H1 (cell line): ENCODE results near the gene BICD1. TPM values are rescaled to one million over a fixed set of nuclear protein-coding genes. Genes with fewer than 3 reads are reported as not detected.

Source experiments
- CTCF ChIA-PET: fragments of 300-600 bp; sonication (Branson Sonifier 250); formaldehyde crosslinking; loops from one replicate; lab custom pipeline; 2021; ENCODE audit not compliant: partially characterized antibody; lab: Charles Lee
- POLR2A ChIA-PET: fragments of 300-600 bp; sonication (Branson Sonifier 250); formaldehyde crosslinking; loops from one replicate; lab custom pipeline; 2021; ENCODE audit warnings: inconsistent platforms; ENCODE audit not compliant: partially characterized antibody; lab: Charles Lee
- DNase-seq, 2 experiments: peaks; one replicate each; pipeline versions ENCODE4 v3.0.0 to v3.0.0-alpha.2; 2010 to 2022; ENCODE audit warnings: low spot score in 2 of 2, low read depth in 1 of 2, mixed read lengths in 1 of 2
- FAIRE-seq: peaks from 2 replicates; lab custom pipeline; 2011; peaks lifted over from hg19 to GRCh38; lab: Jason Lieb, UNC
- H2AFZ ChIP-seq: 2 replicates; pipeline ENCODE4 v1.8.1; 2012; ENCODE audit warnings: low read length, inconsistent platforms
- H2AK5ac ChIP-seq: 2 replicates; pipeline ENCODE4 v1.6.1; 2013; ENCODE audit warnings: low read depth, low read length
- H2BK120ac ChIP-seq: replicated peaks from 2 replicates; pipeline ENCODE3; 2013; ENCODE audit warnings: low read depth, low read length, inconsistent platforms
- H2BK12ac ChIP-seq: 2 replicates; pipeline ENCODE4 v1.6.1; 2013; ENCODE audit warnings: low read depth, low read length
- H2BK15ac ChIP-seq: 2 replicates; pipeline ENCODE4 v1.6.1; 2013; ENCODE audit warnings: low read length
- H2BK20ac ChIP-seq: 2 replicates; pipeline ENCODE4 v1.6.1; 2013; ENCODE audit warnings: low read length
- H2BK5ac ChIP-seq: 2 replicates; pipeline ENCODE4 v1.6.1; 2013; ENCODE audit warnings: low read depth, low read length
- H3K14ac ChIP-seq: 2 replicates; pipeline ENCODE4 v1.6.1; 2013; ENCODE audit warnings: inconsistent platforms; ENCODE audit not compliant: insufficient read length
- H3K18ac ChIP-seq: 2 replicates; pipeline ENCODE4 v1.6.1; 2013; ENCODE audit warnings: low read length; ENCODE audit errors: extremely low read depth
- H3K23ac ChIP-seq: 2 replicates; pipeline ENCODE4 v1.6.1; 2013; ENCODE audit warnings: inconsistent platforms; ENCODE audit not compliant: insufficient read length
- H3K23me2 ChIP-seq: 2 replicates; pipeline ENCODE4 v1.6.1; 2013; ENCODE audit warnings: low read depth, low read length
- H3K27ac ChIP-seq: 2 replicates; pipeline ENCODE4 v1.6.1; 2011; ENCODE audit warnings: low read depth, low read length, inconsistent platforms
- H3K27me3 ChIP-seq, 4 experiments: replicated peaks in 1 of 4; 1 replicate in 1 of 4; 2 replicates in 3 of 4; pipeline versions ENCODE4 v1.6.1 to v1.8.1; 2011 to 2013; ENCODE audit warnings: low read length in 3 of 4, mild to moderate bottlenecking in 3 of 4, inconsistent platforms in 2 of 4, mixed read lengths in 2 of 4, moderate library complexity in 1 of 4; ENCODE audit not compliant: control insufficient read depth in 3 of 4, insufficient read depth in 3 of 4; ENCODE audit errors: extremely low read depth in 1 of 4
- H3K36me3 ChIP-seq, 4 experiments: 2 replicates each; pipeline versions ENCODE4 v1.6.1 to v1.8.1; 2011 to 2013; ENCODE audit warnings: mild to moderate bottlenecking in 4 of 4, low read length in 3 of 4, moderate library complexity in 2 of 4, control low read depth in 1 of 4, inconsistent platforms in 1 of 4; ENCODE audit not compliant: insufficient read depth in 4 of 4, control insufficient read depth in 2 of 4
- H3K4ac ChIP-seq: replicated peaks from 2 replicates; pipeline ENCODE3; 2013; ENCODE audit warnings: low read length, low read depth, mixed read lengths, inconsistent platforms; ENCODE audit not compliant: insufficient read length
- H3K4me1 ChIP-seq, 4 experiments: replicated peaks in 1 of 4; 1 replicate in 1 of 4; 2 replicates in 3 of 4; pipeline versions ENCODE4 v1.6.1 to v1.8.1; 2011 to 2013; ENCODE audit warnings: low read length in 3 of 4, inconsistent platforms in 2 of 4, mixed read lengths in 1 of 4; ENCODE audit not compliant: insufficient read depth in 4 of 4, control insufficient read depth in 3 of 4
- H3K4me2 ChIP-seq, 2 experiments: 2 replicates each; pipeline versions ENCODE4 v1.6.1 to v1.8.1; 2011 to 2013; ENCODE audit warnings: low read depth in 2 of 2, low read length in 2 of 2, control low read depth in 1 of 2, inconsistent platforms in 1 of 2, mild to moderate bottlenecking in 1 of 2; ENCODE audit not compliant: insufficient read depth in 1 of 2
- H3K4me3 ChIP-seq, 4 experiments: fragments of 200-600, 300-600 bp in 1 of 4; sonication (generic), shearing (Covaris generic), sonication (Bioruptor Twin) in 1 of 4; 2 replicates each; pipeline versions ENCODE4 v1.5.1 to v1.8.1; 2011 to 2016; ENCODE audit warnings: low read length in 4 of 4, low read depth in 3 of 4, control low read depth in 2 of 4, inconsistent platforms in 2 of 4, mild to moderate bottlenecking in 2 of 4, mixed read lengths in 1 of 4, moderate library complexity in 1 of 4; ENCODE audit not compliant: insufficient read depth in 2 of 4; ENCODE audit errors: extremely low read depth in 1 of 4
- H3K56ac ChIP-seq: replicated peaks from 2 replicates; pipeline ENCODE3; 2013; ENCODE audit warnings: low read depth, mild to moderate bottlenecking, mixed read lengths, low read length, inconsistent platforms; ENCODE audit not compliant: insufficient read length
- H3K79me1 ChIP-seq: 2 replicates; pipeline ENCODE4 v1.6.1; 2013; ENCODE audit warnings: low read depth, low read length, control low read depth
- H3K79me2 ChIP-seq, 2 experiments: 2 replicates each; pipeline versions ENCODE4 v1.6.1 to v1.8.1; 2012 to 2013; ENCODE audit warnings: low read length in 2 of 2, mild to moderate bottlenecking in 2 of 2, inconsistent platforms in 1 of 2; ENCODE audit not compliant: insufficient read depth in 2 of 2, control insufficient read depth in 1 of 2
- H3K9ac ChIP-seq, 4 experiments: replicated peaks in 1 of 4; 1 replicate in 1 of 4; 2 replicates in 3 of 4; pipeline versions ENCODE4 v1.6.1 to v1.8.1; 2011 to 2013; ENCODE audit warnings: low read depth in 3 of 4, low read length in 3 of 4, control low read depth in 2 of 4, mild to moderate bottlenecking in 2 of 4, moderate library complexity in 2 of 4, inconsistent platforms in 1 of 4; ENCODE audit errors: extremely low read depth in 1 of 4
- H3K9me3 ChIP-seq, 2 experiments: 2 replicates each; pipeline versions ENCODE4 v1.6.1 to v1.8.1; 2012 to 2013; ENCODE audit warnings: mild to moderate bottlenecking in 2 of 2, moderate library complexity in 2 of 2, control low read depth in 1 of 2, inconsistent platforms in 1 of 2, low read depth in 1 of 2, low read length in 1 of 2, mixed read lengths in 1 of 2; ENCODE audit not compliant: insufficient read depth in 2 of 2
- H4K20me1 ChIP-seq, 2 experiments: replicated peaks in 1 of 2; 2 replicates each; pipeline versions ENCODE3 to v1.8.1; 2011 to 2013; ENCODE audit warnings: inconsistent platforms in 2 of 2, low read length in 2 of 2, mild to moderate bottlenecking in 1 of 2; ENCODE audit not compliant: insufficient read depth in 2 of 2, control insufficient read depth in 1 of 2
- H4K5ac ChIP-seq: 2 replicates; pipeline ENCODE4 v1.6.1; 2013; ENCODE audit warnings: low read length, low read depth, mixed read lengths, inconsistent platforms; ENCODE audit not compliant: insufficient read length
- H4K8ac ChIP-seq: 2 replicates; pipeline ENCODE4 v1.8.0; 2013; ENCODE audit warnings: mild to moderate bottlenecking, moderate library complexity, low read length, inconsistent platforms; ENCODE audit not compliant: insufficient read depth; ENCODE audit errors: extremely low read depth
- H4K91ac ChIP-seq: replicated peaks from 2 replicates; pipeline ENCODE3; 2013; ENCODE audit warnings: low read length, mixed read lengths, inconsistent platforms; ENCODE audit not compliant: insufficient read length
- ASH2L ChIP-seq: fragments of 200-600, 300-600 bp; sonication (generic); IDR thresholded peaks from one replicate; pipeline ENCODE4 v1.7.1; 2017; ENCODE audit warnings: low read length
- BCL11A ChIP-seq, 2 experiments: IDR thresholded peaks; one replicate each; pipeline ENCODE4 v1.6.1; 2011; ENCODE audit warnings: low read depth in 2 of 2, low read length in 2 of 2, mild to moderate bottlenecking in 2 of 2
- CBX5 ChIP-seq: fragments of 300-800, 300-1000 bp; sonication (generic); IDR thresholded peaks from 2 replicates; pipeline ENCODE4 v1.7.1; 2016; ENCODE audit warnings: antibody characterized with exemption, low read length, low read depth
- CHD2 ChIP-seq: IDR thresholded peaks from 2 replicates; pipeline ENCODE4 v1.6.1; 2012; ENCODE audit warnings: low read length, improper control_type of control experiment
- EGR1 ChIP-seq: IDR thresholded peaks from 2 replicates; pipeline ENCODE4 v1.6.1; 2011; ENCODE audit warnings: low read depth, low read length, borderline replicate concordance
- HDAC6 ChIP-seq: IDR thresholded peaks from one replicate; pipeline ENCODE4 v1.7.1; 2012; ENCODE audit warnings: low read depth, mild to moderate bottlenecking, inconsistent platforms, low read length, moderate library complexity
- PHF8 ChIP-seq: fragments of 200-600 bp; sonication (generic); conservative IDR thresholded peaks from 2 replicates; pipeline ENCODE4 v1.7.1; 2012; ENCODE audit warnings: low read depth, mild to moderate bottlenecking, inconsistent platforms, low read length, moderate library complexity
- POLR2A ChIP-seq, 2 experiments: IDR thresholded peaks; 1 replicate in 1 of 2; 2 replicates in 1 of 2; pipeline ENCODE4 v1.6.1; 2011; ENCODE audit warnings: low read depth in 2 of 2, low read length in 2 of 2, mild to moderate bottlenecking in 2 of 2; ENCODE audit errors: control extremely low read depth in 1 of 2
- POU5F1 ChIP-seq: IDR thresholded peaks from 2 replicates; pipeline ENCODE4 v1.6.1; 2011; ENCODE audit warnings: low read depth, mild to moderate bottlenecking, low read length, moderate library complexity
- RNF2 ChIP-seq: fragments of 200-900, 300-1000 bp; sonication (generic); IDR thresholded peaks from 2 replicates; pipeline ENCODE4 v1.7.1; 2016; ENCODE audit warnings: borderline replicate concordance, low read depth, mild to moderate bottlenecking, antibody characterized with exemption, low read length; ENCODE audit not compliant: poor library complexity, severe bottlenecking; ENCODE audit errors: missing control alignments
- TAF1 ChIP-seq: IDR thresholded peaks from 2 replicates; pipeline ENCODE4 v1.6.1; 2011; ENCODE audit warnings: mild to moderate bottlenecking, low read depth, low read length
- YY1 ChIP-seq: IDR thresholded peaks from 2 replicates; pipeline ENCODE4 v1.6.1; 2011; ENCODE audit warnings: low read depth, mild to moderate bottlenecking, low read length
- WGBS, 2 experiments: shearing (Covaris generic) in 1 of 2; methylation state at CpG; one replicate each; pipeline versions ENCODE4 v1.1.6 to v1.1.7; 2013 to 2015; ENCODE audit warnings: low lambda C conversion rate in 2 of 2, mixed read lengths in 2 of 2, inconsistent platforms in 1 of 2, low coverage in 1 of 2, missing lambda C conversion rate in 1 of 2; ENCODE audit not compliant: insufficient replicate concordance in 2 of 2, insufficient coverage in 1 of 2, insufficient read length in 1 of 2; ENCODE audit errors: extremely low coverage in 1 of 2, missing lambda C conversion rate in 1 of 2; 5-methylcytosine and 5-hydroxymethylcytosine counted together
- polyA plus RNA-seq, 7 experiments: library from polyadenylated mRNA; depleted of rRNA in 3 of 7; stranded (reverse) in 5 of 7; unstranded in 2 of 7; fragments of >200 nt in 5 of 7; fragments of 200-250 nt in 2 of 7; gene quantifications; 1 replicate in 5 of 7; 2 replicates in 1 of 7; 4 replicates in 1 of 7; pipeline versions ENCODE4 v1.2.1 to v1.2.3, GENCODE V29; 2011 to 2013; ENCODE audit warnings: missing spikeins in 2 of 7, mixed read lengths in 2 of 7
- total RNA-seq: library from RNA; stranded (reverse); fragmentation: NEBNext Ultra II Directional; extraction: Animal tissue kit (Norgen Biotek cat#: 25700); gene quantifications from 2 replicates; pipeline ENCODE4 v1.2.1, GENCODE V29; 2021
- TF ChIP-seq, protein P1 (sequence below): IDR thresholded peaks from 2 replicates; pipeline ENCODE4 v1.6.1; 2012; ENCODE audit warnings: inconsistent platforms

BICD1 gene
- total and polyA plus RNA-seq, 2 of the 8 experiments (the other 6 are each of a cell fraction or from before 2014, with no cell fraction given) = 34.1 to 58.4 TPM

DNA sequence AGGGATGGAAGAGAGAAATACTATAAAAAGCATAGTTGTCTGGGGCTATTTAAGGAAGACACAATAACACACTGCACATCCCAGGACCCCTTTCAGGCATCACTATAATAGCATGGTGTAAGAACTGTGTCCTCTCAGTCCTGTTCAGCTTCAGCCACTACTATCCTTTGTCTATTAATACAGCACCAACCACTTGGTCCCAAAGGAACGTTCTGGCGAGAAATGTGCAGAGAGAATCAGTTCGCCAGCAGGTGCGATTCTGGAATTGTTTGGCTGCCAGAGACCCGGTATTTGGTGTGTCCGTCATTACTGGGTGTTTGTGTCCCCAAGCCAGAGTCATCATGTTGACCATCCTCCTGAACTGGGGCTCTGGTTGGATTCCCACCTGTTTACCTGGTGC is 52.7 kb downstream of the BICD1 start:
- H4K8ac ChIP-seq = no peak overlapping the region; the same call in 1 of the 2 replicates
- no peak overlapping the region for H3K56ac ChIP-seq
- H3K23ac ChIP-seq = no peak overlapping the region
- H3K9ac ChIP-seq = no peak overlapping the region
- 98% methylated on average over 6 of the region's 6 CpGs; no CpG with 5 or more reads in 1 of the 2 experiments for WGBS, 2 experiments
- no peak overlapping the region for H3K27ac ChIP-seq
- H2AFZ ChIP-seq = no peak overlapping the region
- no peak overlapping the region for H2BK5ac ChIP-seq
- no peak overlapping the region for H3K4me2 ChIP-seq
- FAIRE-seq = no peak
- H3K79me1 ChIP-seq = peaks cover 7% of the 10 kb centered on the region; the same call in 1 of the 2 replicates
- no peak overlapping the region for H2BK12ac ChIP-seq
- no peaks in the 10 kb centered on the region for H3K9me3 ChIP-seq
- no peak overlapping the region for H4K91ac ChIP-seq
- peaks cover 0 to 46% of the 10 kb centered on the region in 2 experiments; a peak in 2 of 4 replicates for H3K79me2 ChIP-seq
- no peak overlapping the region for H3K18ac ChIP-seq
- H4K20me1 ChIP-seq = peaks cover 0 to 4% of the 10 kb centered on the region in 2 experiments
- no peak overlapping the region for H3K14ac ChIP-seq
- no peak overlapping the region for H4K5ac ChIP-seq
- CTCF ChIA-PET = no interaction called here
- no peaks in the 10 kb centered on the region for H3K27me3 ChIP-seq
- no peak overlapping the region for H2AK5ac ChIP-seq
- no peaks in the 10 kb centered on the region for H3K23me2 ChIP-seq
- DNase-seq = no peak
- H3K36me3 ChIP-seq = peaks cover 0 to 6% (median 0%) of the 10 kb centered on the region in 4 experiments; a peak in 3 of 8 replicates
- H3K4ac ChIP-seq = no peak overlapping the region
- H2BK120ac ChIP-seq = no peak overlapping the region
- no peak overlapping the region for H2BK20ac ChIP-seq
- peaks cover 2 to 9% (median 6%) of the 10 kb centered on the region in 4 experiments; a peak in 6 of 7 replicates for H3K4me1 ChIP-seq
- no peak overlapping the region for H3K4me3 ChIP-seq
- POLR2A ChIA-PET = interaction anchor here (1.0 to 2.7 kb wide), 3 partner anchors 10 to 39 kb away, joined by 3 to 10 read pairs (median 3); no protein-coding TSS in a partner anchor
- no peak overlapping the region for H2BK15ac ChIP-seq
- no peak for TF ChIP-seq RNF2
- no peak for TF ChIP-seq CHD2
- no peak for TF ChIP-seq POLR2A (IDR thresholded peaks at IDR 0.05; ENCODE audit: control extremely low read depth in 1 of 2, low read depth in 2 of 2, low read length in 2 of 2)
- TF ChIP-seq, protein P1, sequence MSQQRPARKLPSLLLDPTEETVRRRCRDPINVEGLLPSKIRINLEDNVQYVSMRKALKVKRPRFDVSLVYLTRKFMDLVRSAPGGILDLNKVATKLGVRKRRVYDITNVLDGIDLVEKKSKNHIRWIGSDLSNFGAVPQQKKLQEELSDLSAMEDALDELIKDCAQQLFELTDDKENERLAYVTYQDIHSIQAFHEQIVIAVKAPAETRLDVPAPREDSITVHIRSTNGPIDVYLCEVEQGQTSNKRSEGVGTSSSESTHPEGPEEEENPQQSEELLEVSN = no peak
- TF ChIP-seq BCL11A (IDR thresholded peaks at IDR 0.05; ENCODE audit: low read depth in 2 of 2, low read length in 2 of 2) = no peak
- no peak for TF ChIP-seq ASH2L
- no peak for TF ChIP-seq YY1
- no peak for TF ChIP-seq EGR1
- no peak for TF ChIP-seq POU5F1
- no peak for TF ChIP-seq HDAC6
- no peak for TF ChIP-seq CBX5
- no peak for TF ChIP-seq PHF8
- TF ChIP-seq TAF1 = no peak
